GM12878 (cell line): Measurements from ENCODE around the gene CFAP157. TPM values are rescaled to one million over a fixed set of nuclear protein-coding genes. Genes with fewer than 3 reads are reported as not detected.

Experiments
- ATAC-seq: fragments of 200-7000 bp; cut with Tn5 transposase; 3 replicates; pipeline ENCODE4 v1.9.1; 2020; ENCODE audit warnings: mild to moderate bottlenecking, moderate library complexity
- BruUV-seq: library from RNA; stranded (reverse); fragments of 400-500 nt; replicated peaks from 2 replicates; lab custom pipeline; 2021; lab: Mats Ljungman, UMichigan
- CTCF ChIA-PET: fragments of 300-600 bp; sonication (Branson Sonifier 250); formaldehyde crosslinking; extraction: SDS; loops from one replicate; lab custom pipeline; 2021; ENCODE audit warnings: inconsistent platforms; lab: Yijun Ruan, JAX
- POLR2A ChIA-PET: fragments of 350-600 bp; formaldehyde crosslinking; extraction: SDS; loops from one replicate; lab custom pipeline; 2021; ENCODE audit warnings: inconsistent platforms; lab: Charles Lee
- RAD21 ChIA-PET: fragments of 300-600 bp; sonication (Branson Sonifier 250); formaldehyde crosslinking; loops from one replicate; lab custom pipeline; 2023; ENCODE audit warnings: antibody characterized with exemption; ENCODE audit not compliant: unreplicated experiment; lab: Charles Lee
- SMC1A ChIA-PET: fragments of 300-600 bp; sonication (Branson Sonifier 250); formaldehyde crosslinking; loops from one replicate; lab custom pipeline; 2023; ENCODE audit not compliant: unreplicated experiment, uncharacterized antibody; lab: Charles Lee
- DNase-seq: peaks from one replicate; pipeline ENCODE4 v3.0.0-alpha.2; 2011; ENCODE audit warnings: low read depth, low spot score
- FAIRE-seq: peaks from 3 replicates; lab custom pipeline; 2011; peaks lifted over from hg19 to GRCh38; lab: Jason Lieb, UNC
- H2AFZ ChIP-seq: 2 replicates; pipeline ENCODE4 v1.6.0; 2011; ENCODE audit warnings: low read depth, low read length, control low read depth; ENCODE audit not compliant: control insufficient read depth
- H3K27ac ChIP-seq: 2 replicates; pipeline ENCODE4 v1.5.1; 2011; ENCODE audit warnings: control low read depth; ENCODE audit not compliant: control insufficient read depth, insufficient read depth
- H3K27me3 ChIP-seq, 2 experiments: replicated peaks in 1 of 2; 2 replicates each; pipeline versions ENCODE4 v1.6.0 to v1.6.1; 2011; ENCODE audit warnings: low read length in 1 of 2; ENCODE audit not compliant: control insufficient read depth in 2 of 2, insufficient read depth in 2 of 2
- H3K36me3 ChIP-seq, 2 experiments: 2 replicates each; pipeline ENCODE4 v1.5.1; 2011; ENCODE audit warnings: low read length in 1 of 2; ENCODE audit not compliant: control insufficient read depth in 2 of 2, insufficient read depth in 2 of 2
- H3K4me1 ChIP-seq: 2 replicates; pipeline ENCODE4 v1.6.1; 2011; ENCODE audit warnings: mild to moderate bottlenecking, low read length, moderate library complexity, mixed read lengths; ENCODE audit not compliant: control insufficient read depth, insufficient read depth
- H3K4me2 ChIP-seq: 2 replicates; pipeline ENCODE4 v1.6.0; 2011; ENCODE audit warnings: control low read depth; ENCODE audit not compliant: control insufficient read depth, insufficient read depth
- H3K4me3 ChIP-seq: fragments of 200-600 bp; sonication (generic); 2 replicates; pipeline ENCODE4 v1.5.1; 2016
- H3K79me2 ChIP-seq: 2 replicates; pipeline ENCODE4 v1.6.0; 2011; ENCODE audit warnings: low read length; ENCODE audit not compliant: control insufficient read depth, insufficient read depth
- H3K9ac ChIP-seq: 2 replicates; pipeline ENCODE4 v1.8.0; 2011; ENCODE audit warnings: low read length, control low read depth, mixed read lengths; ENCODE audit not compliant: control insufficient read depth, insufficient read depth
- H3K9me3 ChIP-seq: replicated peaks from 3 replicates; pipeline ENCODE4 v1.5.1; 2011; ENCODE audit warnings: mild to moderate bottlenecking, low read length; ENCODE audit not compliant: control insufficient read depth, insufficient read depth
- H4K20me1 ChIP-seq: 2 replicates; pipeline ENCODE4 v1.6.0; 2011; ENCODE audit not compliant: control insufficient read depth, insufficient read depth
- BACH1 ChIP-seq: fragments of 450-650 bp; IDR thresholded peaks from 2 replicates; pipeline ENCODE4 v1.6.1; 2017; ENCODE audit warnings: mild to moderate bottlenecking, borderline replicate concordance
- CBX5 ChIP-seq: sonication (generic); IDR thresholded peaks from 2 replicates; pipeline ENCODE4 v1.6.1; 2016; ENCODE audit warnings: low read depth, moderate library complexity, mild to moderate bottlenecking, inconsistent platforms
- CEBPB ChIP-seq, 2 experiments: fragments of 150-350 bp in 1 of 2; IDR thresholded peaks; 2 replicates each; pipeline ENCODE4 v1.6.1; 2012 to 2014; ENCODE audit warnings: low read depth in 2 of 2, low read length in 2 of 2, borderline replicate concordance in 1 of 2, inconsistent platforms in 1 of 2
- CREB1 ChIP-seq: IDR thresholded peaks from 2 replicates; pipeline ENCODE4 v1.6.1; 2012; ENCODE audit warnings: low read depth, mild to moderate bottlenecking, inconsistent platforms
- EGR1 ChIP-seq, 2 experiments: IDR thresholded peaks; 1 replicate in 1 of 2; 2 replicates in 1 of 2; pipeline ENCODE4 v1.6.1; 2011 to 2012; ENCODE audit warnings: low read depth in 2 of 2, low read length in 2 of 2, borderline replicate concordance in 1 of 2, mild to moderate bottlenecking in 1 of 2, moderate library complexity in 1 of 2
- KLF5 ChIP-seq: fragments of 450-650 bp; IDR thresholded peaks from 2 replicates; pipeline ENCODE4 v1.6.1; 2014; ENCODE audit warnings: mild to moderate bottlenecking; ENCODE audit not compliant: partially characterized antibody
- RBBP5 ChIP-seq: fragments of 200-600 bp; sonication (generic); conservative IDR thresholded peaks from 2 replicates; pipeline ENCODE4 v1.6.1; 2016
- SIN3A ChIP-seq: IDR thresholded peaks from 2 replicates; pipeline ENCODE4 v1.6.1; 2012; ENCODE audit warnings: low read depth, low read length, improper control_type of control experiment
- STAT3 ChIP-seq: IDR thresholded peaks from 2 replicates; pipeline ENCODE4 v1.6.1; 2011; ENCODE audit warnings: low read depth, low read length, improper control_type of control experiment
- TCF12 ChIP-seq: IDR thresholded peaks from 2 replicates; pipeline ENCODE4 v1.6.1; 2011; ENCODE audit warnings: low read depth, mild to moderate bottlenecking, low read length
- ZNF274 ChIP-seq: IDR thresholded peaks from one replicate; pipeline ENCODE4 v1.8.0; 2011; ENCODE audit not compliant: insufficient read length, insufficient read depth
- ZNF384 ChIP-seq: IDR thresholded peaks from 2 replicates; pipeline ENCODE4 v1.6.1; 2012; ENCODE audit warnings: low read depth, mild to moderate bottlenecking, low read length, improper control_type of control experiment, borderline replicate concordance
- ZSCAN29 ChIP-seq: fragments of 450-650 bp; IDR thresholded peaks from 2 replicates; pipeline ENCODE4 v1.6.1; 2017; ENCODE audit warnings: mild to moderate bottlenecking, moderate library complexity
- ZZZ3 ChIP-seq: IDR thresholded peaks from 2 replicates; pipeline ENCODE4 v1.6.1; 2011; ENCODE audit warnings: low read depth; ENCODE audit not compliant: control insufficient read depth, insufficient read length
- WGBS: methylation state at CpG from one replicate; pipeline ENCODE4 v1.1.6; 2016; ENCODE audit warnings: low lambda C conversion rate; ENCODE audit not compliant: insufficient replicate concordance, insufficient coverage; ENCODE audit errors: missing lambda C conversion rate; 5-methylcytosine and 5-hydroxymethylcytosine counted together
- in situ Hi-C: fragments of 300-500 bp; cut with MboI; formaldehyde crosslinking; loops from 9 replicates; pipeline ENCODE4 v1.14.3; 2018; ENCODE audit warnings: mixed read lengths
- intact Hi-C: fragments of 100-400 bp; cut with micrococcal nuclease; formaldehyde crosslinking; loops from one replicate; pipeline ENCODE4 v1.14.2; 2022; ENCODE audit not compliant: unreplicated experiment
- polyA plus RNA-seq, 11 experiments: library from polyadenylated mRNA; depleted of rRNA in 4 of 11; unstranded in 6 of 11; stranded (reverse) in 5 of 11; fragments of >200 nt; fragmentation: Nextera tagmentation in 4 of 11; fragmentation: Illumina TruSeq in 1 of 11; extraction: Ambion mirVana in 4 of 11; extraction: Trizol in 1 of 11; gene quantifications; 1 replicate in 1 of 11; 2 replicates in 10 of 11; pipeline versions ENCODE4 v1.2.1 to v1.2.3, GENCODE V29; 2011 to 2016; ENCODE audit warnings: inconsistent platforms in 2 of 11, missing spikeins in 2 of 11, low read depth in 1 of 11
- total RNA-seq, 4 experiments: library from RNA; depleted of rRNA in 3 of 4; stranded (reverse); fragments of >200 nt in 3 of 4; fragmentation: Illumina TruSeq in 1 of 4; extraction: Trizol in 1 of 4; gene quantifications; 2 replicates each; pipeline versions ENCODE4 v1.2.1 to v1.2.3, GENCODE V29; 2013 to 2021
- TF ChIP-seq, protein P1 (sequence below): fragments of 450-650 bp; formaldehyde crosslinking; IDR thresholded peaks from 2 replicates; pipeline ENCODE4 v1.4.0; 2022; ENCODE audit warnings: mild to moderate bottlenecking, moderate library complexity

CFAP157 gene
- total and polyA plus RNA-seq, 10 of the 15 experiments (the other 5 are each of a cell fraction or from before 2014, with no cell fraction given), result 0.08 to 0.72 TPM; not detected in 8

DNA sequence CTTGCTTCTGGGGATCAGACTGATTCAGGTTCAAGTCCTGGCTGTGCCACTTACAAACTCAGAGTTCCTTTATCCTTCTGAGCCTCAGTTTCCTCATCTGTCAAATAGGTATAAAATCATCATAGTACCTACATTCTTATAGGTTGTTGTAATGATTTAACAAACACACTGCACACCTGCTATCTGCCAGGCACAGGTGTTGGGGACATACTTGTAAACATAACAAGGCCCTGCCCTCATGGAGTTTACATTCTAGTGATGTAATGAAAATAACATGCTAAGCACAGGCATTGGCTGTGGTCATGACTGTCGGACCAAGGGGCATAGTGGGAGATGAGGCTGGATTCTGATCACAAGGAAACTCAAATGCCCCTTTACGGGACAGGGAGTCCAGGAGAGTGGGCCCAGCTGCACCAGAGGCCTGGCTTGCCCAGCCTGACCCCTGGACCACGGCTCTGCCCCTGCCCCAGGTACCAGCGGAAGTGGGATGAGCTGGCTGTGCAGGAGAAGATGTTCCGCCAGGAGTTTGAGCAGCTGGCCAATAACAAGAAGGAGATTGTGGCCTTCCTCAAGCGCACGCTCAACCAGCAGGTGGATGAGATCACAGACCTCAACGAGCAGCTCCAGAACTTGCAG, 2.3 kb downstream of the CFAP157 start:
- intact Hi-C loops, result no loop called here
- Histone ChIP-seq H3K9ac (no peak overlapping the region), H4K20me1 (no peaks in the 10 kb centered on the region), H2AFZ (no peak overlapping the region), H3K4me3 (no peak overlapping the region), H3K27ac (no peak overlapping the region), H3K4me1 (peaks cover 3% of the 10 kb centered on the region; the same call in 1 of the 2 replicates), H3K9me3 (no peaks in the 10 kb centered on the region; the same call in 2 of the 3 replicates), H3K27me3 (peaks cover 0 to 2% of the 10 kb centered on the region in 2 experiments; a peak in 2 of 4 replicates), H3K4me2 (no peak overlapping the region), H3K79me2 (no peaks in the 10 kb centered on the region), H3K36me3 (no peaks in the 10 kb centered on the region; a peak in 1 of 4 replicates)
- TF ChIP-seq CEBPB (IDR thresholded peaks at IDR 0.05; ENCODE audit: borderline replicate concordance in 1 of 2, low read depth in 2 of 2, low read length in 2 of 2) (no peak), BACH1 (no peak), RBBP5 (no peak), CREB1 (no peak), EGR1 (IDR thresholded peaks at IDR 0.05; ENCODE audit: borderline replicate concordance in 1 of 2, low read depth in 2 of 2, low read length in 2 of 2) (no peak), TCF12 (no peak), CBX5 (no peak), KLF5 (no peak), ZSCAN29 (no peak), ZNF384 (no peak), STAT3 (no peak), SIN3A (no peak), ZZZ3 (no peak), ZNF274 (no peak)
- TF ChIP-seq, protein P1, sequence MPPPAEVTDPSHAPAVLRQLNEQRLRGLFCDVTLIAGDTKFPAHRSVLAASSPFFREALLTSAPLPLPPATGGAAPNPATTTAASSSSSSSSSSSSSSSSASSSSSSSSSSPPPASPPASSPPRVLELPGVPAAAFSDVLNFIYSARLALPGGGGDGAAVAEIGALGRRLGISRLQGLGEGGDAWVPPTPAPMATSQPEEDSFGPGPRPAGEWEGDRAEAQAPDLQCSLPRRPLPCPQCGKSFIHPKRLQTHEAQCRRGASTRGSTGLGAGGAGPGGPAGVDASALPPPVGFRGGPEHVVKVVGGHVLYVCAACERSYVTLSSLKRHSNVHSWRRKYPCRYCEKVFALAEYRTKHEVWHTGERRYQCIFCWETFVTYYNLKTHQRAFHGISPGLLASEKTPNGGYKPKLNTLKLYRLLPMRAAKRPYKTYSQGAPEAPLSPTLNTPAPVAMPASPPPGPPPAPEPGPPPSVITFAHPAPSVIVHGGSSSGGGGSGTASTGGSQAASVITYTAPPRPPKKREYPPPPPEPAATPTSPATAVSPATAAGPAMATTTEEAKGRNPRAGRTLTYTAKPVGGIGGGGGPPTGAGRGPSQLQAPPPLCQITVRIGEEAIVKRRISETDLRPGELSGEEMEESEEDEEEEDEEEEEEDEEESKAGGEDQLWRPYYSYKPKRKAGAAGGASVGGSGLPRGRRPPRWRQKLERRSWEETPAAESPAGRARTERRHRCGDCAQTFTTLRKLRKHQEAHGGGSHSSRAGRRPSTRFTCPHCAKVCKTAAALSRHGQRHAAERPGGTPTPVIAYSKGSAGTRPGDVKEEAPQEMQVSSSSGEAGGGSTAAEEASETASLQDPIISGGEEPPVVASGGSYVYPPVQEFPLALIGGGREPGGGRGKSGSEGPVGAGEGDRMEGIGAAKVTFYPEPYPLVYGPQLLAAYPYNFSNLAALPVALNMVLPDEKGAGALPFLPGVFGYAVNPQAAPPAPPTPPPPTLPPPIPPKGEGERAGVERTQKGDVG, result no peak
- CTCF ChIA-PET, result interaction anchor here (1.6 kb wide), 2 partner anchors 26 to 119 kb away, joined by 3 to 5 read pairs; partner anchors contain the start of gene TOR2A
- RAD21 ChIA-PET, result no interaction called here
- in situ Hi-C loops, result no loop called here
- 83% methylated on average over 8 of the region's 8 CpGs for WGBS
- DNase-seq (no peak), FAIRE-seq (no peak), ATAC-seq (no peak)
- BruUV-seq, result no TSS peak
- SMC1A ChIA-PET, result no interaction called here
- POLR2A ChIA-PET, result no interaction called here
